DMS114 treated with DMSO at 0.1 percent for 48 hours (cell line): ENCODE data around the gene NAT9.

Source experiments
- DNase-seq: peaks from one replicate; lab custom pipeline; 2025; ENCODE audit not compliant: unreplicated experiment; lab: John Stamatoyannopoulos, UW

The NAT9 gene

GRCh38 chr17:74806334-74806733 lies 30.2 kb upstream of the NAT9 start:
- DNase-seq: no peak

DNA sequence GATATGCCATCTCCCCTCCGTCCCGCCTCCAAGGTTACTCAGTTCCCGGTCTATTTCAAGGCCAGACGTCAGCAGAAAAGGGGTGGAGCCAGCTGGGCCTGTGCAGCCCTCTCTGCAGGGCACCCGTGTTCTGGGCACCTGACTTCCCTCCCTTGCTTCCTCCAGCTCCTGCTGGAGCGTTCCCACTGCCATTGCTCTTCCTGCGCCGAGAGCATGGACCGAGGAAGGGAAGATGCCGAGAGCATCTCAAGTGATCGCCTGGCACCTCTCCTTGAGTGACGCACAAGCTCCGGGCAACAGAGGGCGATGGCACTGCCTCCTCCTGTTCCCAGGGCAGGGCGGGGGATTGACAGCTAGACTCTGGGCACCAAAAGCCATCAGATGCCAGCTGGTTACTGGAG lies 29.4 kb upstream of the NAT9 start:
- no peak for DNase-seq

- DNase-seq: no peak
These were observed 28.5 kb upstream of the NAT9 start for GRCh38 chr17:74804683-74805082.

GRCh38 chr17:74803971-74804370 lies 27.8 kb upstream of the NAT9 start:
- no peak for DNase-seq

- DNase-seq: no peak
These were observed 27.3 kb upstream of the NAT9 start for GRCh38 chr17:74803388-74803930.

DNA sequence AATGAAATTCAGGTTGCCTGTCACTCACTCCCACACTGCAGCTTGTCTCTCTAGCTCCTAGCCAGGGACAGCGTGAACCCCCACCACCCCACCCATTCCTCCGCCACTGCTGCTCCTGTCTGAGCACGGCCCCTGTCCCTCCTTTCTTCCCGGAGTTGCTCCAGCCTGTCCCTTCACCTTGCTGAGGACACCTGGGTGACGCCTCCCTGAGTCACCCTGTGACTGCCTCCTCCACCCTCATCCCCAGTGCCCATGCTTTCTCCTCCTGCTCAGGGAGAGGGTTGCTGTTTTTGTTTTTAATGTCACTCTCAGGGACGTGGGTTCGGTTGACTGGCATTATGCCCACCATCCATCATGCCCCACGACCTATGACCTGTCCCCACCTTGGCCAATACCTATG lies 25.8 kb upstream of the NAT9 start:
- DNase-seq: no peak

GRCh38 chr17:74800531-74800930 lies 24.4 kb upstream of the NAT9 start:
- DNase-seq: no peak

DNA sequence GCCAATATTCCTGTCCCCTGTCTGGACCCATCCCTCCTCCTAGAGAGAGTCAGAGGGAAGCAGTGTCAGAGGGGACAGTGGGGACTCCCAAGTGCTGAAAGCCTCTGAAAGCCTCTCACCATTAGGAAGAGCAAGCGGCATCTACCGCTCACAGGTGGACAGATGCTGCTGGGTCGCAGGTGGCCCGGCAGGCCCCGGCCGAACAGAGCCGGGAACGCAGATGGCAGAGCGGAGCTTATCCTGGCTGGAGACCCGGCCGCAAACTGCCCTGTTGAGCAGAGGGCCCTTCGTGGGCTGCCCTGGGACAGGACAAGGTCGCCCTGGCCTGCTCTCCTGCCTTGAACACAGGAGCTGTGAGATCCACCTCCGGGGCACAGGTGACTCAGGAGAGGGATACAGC lies 23.0 kb upstream of the NAT9 start:
- DNase-seq: no peak

DNA sequence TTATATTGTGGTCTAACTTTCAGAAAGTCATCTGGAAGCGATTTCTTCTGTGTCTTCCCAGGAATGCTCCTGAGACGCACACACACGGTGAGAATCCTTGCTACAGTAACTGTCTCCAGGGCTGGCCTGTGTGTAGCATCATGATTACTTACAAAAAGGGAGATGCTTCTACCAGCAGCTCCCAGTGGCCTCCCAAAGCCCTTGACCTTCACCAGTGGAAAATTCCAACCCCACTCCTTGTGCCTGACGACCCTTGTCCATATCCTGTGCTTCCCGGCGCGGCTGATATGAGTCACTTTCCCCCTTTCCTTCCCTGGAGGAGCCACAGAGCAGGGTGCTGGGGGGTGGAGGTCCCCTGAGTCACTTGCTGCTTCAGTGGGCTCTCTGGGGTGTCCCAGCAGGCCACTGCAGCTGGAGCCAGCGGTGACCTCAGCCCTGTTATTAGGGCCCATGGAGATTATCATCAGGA lies 22.1 kb upstream of the NAT9 start:
- no peak for DNase-seq

GRCh38 chr17:74797824-74798223 lies 21.7 kb upstream of the NAT9 start:
- no peak for DNase-seq

DNA sequence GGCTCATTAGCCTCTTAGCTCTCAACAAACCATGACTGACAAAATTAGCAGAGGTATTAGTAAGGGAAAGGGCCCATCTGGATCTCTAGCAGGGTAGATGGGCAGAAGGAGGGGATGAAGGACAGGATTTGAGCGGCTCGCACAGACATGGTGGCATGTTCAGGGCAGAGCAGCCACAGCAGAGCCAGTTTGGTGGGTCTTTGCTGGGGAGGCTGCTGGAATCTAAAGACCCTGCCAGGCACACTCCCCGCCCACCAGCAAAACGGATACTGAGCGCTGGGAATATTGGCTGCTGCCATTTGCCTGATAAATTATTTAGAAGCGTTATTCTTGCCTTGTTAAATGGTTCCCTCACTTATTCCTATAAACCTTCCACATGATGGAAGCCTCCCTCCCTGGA lies 20.7 kb upstream of the NAT9 start:
- DNase-seq: no peak

GRCh38 chr17:74796211-74796610 lies 20.1 kb upstream of the NAT9 start:
- no peak for DNase-seq

DNA sequence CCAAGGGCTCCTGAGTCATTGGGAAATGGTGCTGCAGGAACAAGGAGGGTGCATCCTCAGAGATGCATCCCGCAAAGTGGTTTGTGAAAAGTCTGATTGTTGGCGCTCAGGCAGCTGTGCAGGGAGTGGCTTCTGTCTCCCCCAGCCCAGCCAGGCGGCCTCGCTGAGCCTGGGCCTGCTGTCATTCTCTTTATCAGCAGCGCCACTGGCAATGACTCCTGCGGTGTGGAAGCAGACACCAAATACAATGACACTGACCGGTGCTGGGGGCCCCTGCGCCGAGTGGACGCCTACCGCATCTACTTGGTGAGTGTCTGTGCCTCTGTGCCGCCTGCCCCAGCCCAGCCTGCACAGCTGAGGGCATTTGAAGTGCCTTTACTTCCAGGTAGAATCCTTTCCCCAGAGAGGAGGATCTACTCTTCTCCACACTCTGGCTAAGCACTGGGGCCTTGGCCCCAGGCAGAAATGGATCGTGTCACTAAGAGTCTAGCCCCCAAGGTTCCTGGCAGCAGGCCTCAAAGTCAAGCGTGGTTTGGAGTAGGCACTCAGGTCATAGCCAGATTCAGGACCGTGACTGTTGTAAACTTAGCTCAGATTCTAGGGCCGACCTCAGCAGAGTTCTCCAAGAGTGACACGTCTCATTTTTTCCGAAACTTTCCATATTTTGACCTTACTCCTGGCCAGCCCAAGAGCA lies 19.3 kb upstream of the NAT9 start:
- no peak for DNase-seq

DNA sequence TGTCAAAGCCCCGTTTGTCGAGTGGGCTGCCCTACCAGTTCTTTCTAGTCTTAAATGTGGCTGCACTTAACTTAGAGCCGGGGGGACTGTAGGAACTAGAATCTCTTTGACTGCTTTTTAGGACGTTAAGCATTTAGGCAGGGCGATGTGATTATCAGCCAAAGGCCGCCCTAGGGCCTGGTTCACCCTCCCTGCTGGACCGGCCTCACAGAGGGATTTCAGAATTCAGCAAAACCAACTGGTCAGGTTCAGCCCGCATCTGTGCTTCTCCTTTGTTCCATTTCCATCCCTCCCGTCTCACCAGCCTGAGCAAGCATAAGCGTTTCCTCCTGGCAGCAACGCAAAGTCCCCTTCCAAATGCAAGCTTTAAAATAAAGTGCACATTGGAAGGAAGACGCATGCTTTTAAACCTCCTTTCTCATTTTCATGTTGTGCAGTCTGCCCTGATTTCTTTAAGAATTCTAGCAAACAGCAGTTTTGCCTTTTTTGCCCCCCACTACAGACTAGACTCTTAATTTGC lies 16.5 kb upstream of the NAT9 start:
- no peak for DNase-seq

DNA sequence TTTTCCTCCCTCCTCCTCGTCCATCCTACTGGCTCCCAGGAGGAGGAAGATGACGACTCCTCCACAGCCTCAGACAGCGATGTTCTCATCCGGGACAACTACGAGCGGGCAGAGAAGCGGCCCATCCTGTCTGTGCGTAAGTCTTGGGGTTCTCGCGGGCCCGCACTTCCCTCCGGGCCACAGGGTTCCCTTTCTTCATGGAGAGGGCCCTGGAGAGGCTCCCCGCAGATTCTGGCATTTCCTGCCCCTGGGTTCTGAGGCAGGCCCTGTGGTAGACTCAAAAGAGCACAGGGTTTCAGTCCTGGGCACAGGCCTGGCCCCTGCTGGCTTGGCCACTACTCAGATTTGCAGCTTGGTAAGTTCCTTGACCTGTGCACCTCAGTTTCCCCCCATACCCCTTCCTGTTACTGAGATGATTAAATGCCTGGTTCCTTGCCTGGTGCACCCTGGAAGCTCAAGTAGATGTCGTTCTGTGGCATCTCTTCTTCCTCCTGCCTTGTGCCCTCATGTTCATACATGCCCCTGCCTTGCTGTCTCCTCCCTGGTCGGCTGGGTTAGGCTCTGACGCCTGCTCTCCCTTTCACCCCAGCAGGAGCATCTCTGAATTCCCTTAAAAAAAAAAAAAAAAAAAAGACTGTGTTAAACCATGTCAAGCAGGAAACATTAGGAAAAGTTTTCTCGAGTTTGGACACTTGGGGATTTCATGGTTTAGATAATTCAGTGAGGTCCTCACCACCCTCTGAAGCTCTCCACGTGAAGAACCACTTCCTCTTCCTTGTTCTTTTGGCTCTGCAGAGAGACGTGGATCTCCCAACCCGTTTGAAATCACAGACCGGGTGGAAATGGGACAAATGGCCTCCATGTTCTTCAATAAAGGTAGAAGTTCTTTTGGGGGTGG lies 14.3 kb upstream of the NAT9 start:
- no peak for DNase-seq

DNA sequence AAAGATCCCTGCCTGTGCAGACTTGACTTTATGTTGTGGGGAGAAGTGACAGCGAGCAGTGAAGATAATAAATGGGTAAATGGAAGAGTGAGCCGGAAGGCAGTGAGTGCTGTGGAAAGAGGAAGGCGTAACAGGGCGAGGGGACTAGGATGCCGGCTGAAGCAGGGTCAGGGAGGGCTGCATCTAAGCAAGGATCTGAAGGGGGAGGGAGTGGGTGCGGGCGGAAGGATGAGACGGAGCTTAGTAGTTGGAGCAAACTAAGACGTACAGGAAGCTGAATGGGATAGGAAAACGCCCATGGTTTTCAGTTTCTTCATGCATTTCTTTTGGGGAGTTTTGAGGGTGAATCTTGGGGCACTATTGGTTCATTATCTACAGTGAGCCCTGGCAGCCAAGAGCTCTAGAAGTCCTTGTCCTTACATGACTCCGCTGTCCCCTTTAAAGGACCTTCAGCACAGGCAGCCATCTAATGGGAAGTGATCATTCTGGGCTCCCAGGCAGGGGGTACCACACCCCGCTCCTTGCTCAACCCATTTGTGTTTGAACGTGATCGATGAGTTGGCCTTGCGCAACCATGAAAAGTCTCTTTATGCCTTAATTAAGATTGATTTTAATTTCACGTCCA lies 10.4 kb upstream of the NAT9 start:
- DNase-seq: no peak

GRCh38 chr17:74785981-74786360 lies 9.8 kb upstream of the NAT9 start:
- DNase-seq: no peak

DNA sequence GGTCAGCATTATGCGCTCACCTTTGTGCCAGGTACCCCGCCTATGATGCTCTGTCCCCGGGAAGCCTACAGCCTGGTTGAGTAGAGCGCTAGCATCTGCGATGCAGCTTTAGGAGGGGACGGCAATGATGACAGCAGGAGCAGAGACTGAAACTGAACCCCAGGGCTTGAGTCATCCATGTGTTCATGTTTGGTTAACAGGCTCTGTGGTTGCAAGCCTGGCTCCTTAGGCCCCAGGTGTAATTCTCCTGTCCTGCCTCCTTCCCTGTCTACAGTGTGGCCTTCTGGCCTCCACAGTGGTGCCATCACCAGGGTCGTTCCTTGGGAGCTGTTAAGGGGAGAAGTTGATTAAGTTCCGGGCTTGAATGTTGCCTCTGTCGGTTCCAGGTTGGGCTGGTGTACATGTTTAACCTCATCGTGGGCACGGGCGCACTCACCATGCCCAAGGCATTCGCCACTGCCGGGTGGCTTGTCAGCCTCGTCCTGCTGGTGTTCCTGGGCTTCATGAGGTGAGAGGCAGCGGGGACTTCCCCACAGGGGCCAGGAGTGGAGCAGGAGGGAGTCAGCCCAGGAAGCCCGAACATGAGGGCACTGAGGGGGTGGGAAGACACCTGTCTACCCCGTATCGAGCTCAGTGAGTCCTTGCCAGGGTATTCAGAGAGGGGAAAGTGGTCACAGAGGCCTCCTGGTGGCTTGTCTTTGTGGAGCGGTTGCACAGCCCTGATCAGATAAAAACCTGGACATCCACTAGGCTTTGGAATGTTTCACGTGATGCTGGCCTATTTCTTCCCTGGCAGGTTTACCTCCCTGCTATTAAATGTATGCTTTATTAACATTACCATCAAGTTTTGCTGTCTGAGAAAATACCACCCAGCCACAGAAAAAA lies 9.2 kb upstream of the NAT9 start:
- DNase-seq: no peak

- no peak for DNase-seq
These were observed 8.1 kb upstream of the NAT9 start for GRCh38 chr17:74784125-74784810.

GRCh38 chr17:74782571-74782970 lies 6.4 kb upstream of the NAT9 start:
- DNase-seq: no peak
